ENCODE measurements around the gene CFAP119. TPM values are rescaled to one million over a fixed set of nuclear protein-coding genes. Genes with fewer than 3 reads are reported as not detected.
A peak's percentile ranks its signal among the peaks of the same experiment; 100 is the strongest.

The CFAP119 gene
- total and polyA plus RNA-seq, 2 of the 8 experiments (the other 6 are each of a cell fraction or from before 2014, with no cell fraction given), result 5.6 to 6.0 TPM

- TF ChIP-seq SP2 (IDR thresholded peaks at IDR 0.05; ENCODE audit: low read length) (peak; percentile 90), FOSL1 (IDR thresholded peaks at IDR 0.05; ENCODE audit: insufficient read depth, low read depth, low read length) (no peak), TAF7 (optimal IDR thresholded peaks at IDR 0.05; ENCODE audit: borderline replicate concordance, low read depth, low read length) (peak; percentile 89), USF2 (IDR thresholded peaks at IDR 0.05; ENCODE audit: low read length) (no peak), JUN (IDR thresholded peaks at IDR 0.05; ENCODE audit: low read depth, low read length) (no peak), SIN3A (conservative IDR thresholded peaks at IDR 0.05 in 1 of 2, IDR thresholded peaks at IDR 0.05 in 1 of 2; ENCODE audit: low read depth in 1 of 2, low read length in 2 of 2) (peak in 1 of 2 experiments; percentile 89; a peak in 2 of 4 replicates), MAFK (IDR thresholded peaks at IDR 0.05; ENCODE audit: low read depth, low read length) (no peak), CEBPB (IDR thresholded peaks at IDR 0.05; ENCODE audit: low read depth, low read length) (no peak), NANOG (IDR thresholded peaks at IDR 0.05; ENCODE audit: insufficient read depth, low read depth, low read length, poor library complexity, severe bottlenecking) (no peak), KDM4A (IDR thresholded peaks at IDR 0.05; ENCODE audit: low read depth, low read length, severe bottlenecking) (peak; percentile 72), SIRT6 (IDR thresholded peaks at IDR 0.05; ENCODE audit: low read length) (no peak), GABPA (IDR thresholded peaks at IDR 0.05; ENCODE audit: borderline replicate concordance, insufficient read depth, low read length) (peak; percentile 91), CBX8 (IDR thresholded peaks at IDR 0.05; ENCODE audit: borderline replicate concordance, low read depth, low read length) (no peak), MAX (IDR thresholded peaks at IDR 0.05) (peak; percentile 63), SUZ12 (IDR thresholded peaks at IDR 0.05; ENCODE audit: low read length) (no peak; the same call in 1 of the 2 replicates), KDM5A (IDR thresholded peaks at IDR 0.05; ENCODE audit: low read length) (no peak)
Measured at GRCh38 chr16:30805370-30806169, 43.7 kb upstream of the CFAP119 start (continued).

Measured in H1 (cell line).